GM12872 (cell line): ENCODE measurements around the gene CCNYL1.

Experiments used
- CTCF ChIP-seq: IDR thresholded peaks from 3 replicates; pipeline ENCODE4 v1.5.1; 2011; ENCODE audit warnings: low read depth, mild to moderate bottlenecking, low read length, moderate library complexity; ENCODE audit not compliant: insufficient read depth

The CCNYL1 gene

DNA sequence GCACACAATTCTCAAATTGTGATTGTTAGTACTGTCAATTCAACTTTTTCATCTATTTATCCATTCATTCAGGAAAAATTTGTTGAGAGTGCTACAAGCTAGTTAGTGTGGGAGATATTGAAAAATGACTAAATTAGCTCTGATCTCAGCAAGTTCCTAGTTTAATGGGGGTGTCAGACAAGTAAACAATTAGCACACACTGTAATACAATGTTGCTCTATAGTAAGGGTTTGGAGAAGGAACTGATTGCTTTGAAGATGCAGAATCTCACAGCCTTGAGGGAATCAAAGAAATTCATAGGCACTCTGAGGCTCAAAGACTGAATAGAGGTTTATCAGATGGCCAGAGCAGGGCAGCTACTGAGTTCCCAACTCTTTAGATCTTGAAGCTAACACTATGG, 6.8 kb upstream of the CCNYL1 start:
- no peak for TF ChIP-seq CTCF

DNA sequence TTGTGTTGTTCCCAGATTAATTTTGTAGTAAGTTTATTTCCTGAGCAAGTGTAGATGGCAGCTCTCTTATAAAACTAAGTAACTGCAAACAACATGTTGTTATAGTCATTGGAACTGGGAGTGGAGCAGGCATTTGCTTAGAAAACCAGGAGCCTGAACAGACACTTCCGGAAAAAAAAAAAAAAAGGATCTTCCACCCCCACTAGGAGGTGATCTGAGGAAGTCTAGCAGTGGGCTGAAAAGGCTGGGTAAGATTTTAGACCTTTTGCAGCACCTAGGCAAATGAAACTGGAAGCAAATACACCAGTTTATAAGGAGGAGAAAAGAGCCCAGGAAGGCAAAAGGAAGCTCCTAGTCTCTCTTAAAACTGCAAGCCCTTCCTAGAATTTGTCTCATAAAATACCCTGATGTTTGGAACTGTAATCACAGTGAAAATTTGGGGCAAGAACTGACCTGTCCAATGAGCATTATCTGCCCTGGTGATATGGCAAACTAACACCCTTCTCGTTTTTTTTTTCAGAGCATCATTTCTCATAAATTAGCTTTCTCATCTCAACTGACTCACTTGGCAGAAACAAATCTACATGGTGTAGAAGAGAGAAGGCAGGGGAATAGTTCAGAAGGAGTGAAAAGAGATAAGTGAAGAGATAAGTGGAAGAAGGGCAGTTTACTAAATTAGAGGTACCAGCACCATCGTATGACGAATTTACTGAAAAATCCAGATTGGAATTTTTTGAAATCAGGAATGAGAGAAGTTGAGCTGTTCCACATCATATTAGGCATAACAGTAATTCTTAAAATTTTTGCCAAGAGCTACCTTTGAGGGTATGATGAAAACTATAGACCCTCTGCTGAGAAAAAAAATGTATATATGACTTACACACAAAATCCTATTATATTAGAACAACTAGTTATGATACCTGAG, 4.2 kb upstream of the CCNYL1 start:
- TF ChIP-seq CTCF, result no peak

GRCh38 chr2:207711750-207712530, 500 bp downstream of the CCNYL1 start:
- TF ChIP-seq CTCF, result no peak

DNA sequence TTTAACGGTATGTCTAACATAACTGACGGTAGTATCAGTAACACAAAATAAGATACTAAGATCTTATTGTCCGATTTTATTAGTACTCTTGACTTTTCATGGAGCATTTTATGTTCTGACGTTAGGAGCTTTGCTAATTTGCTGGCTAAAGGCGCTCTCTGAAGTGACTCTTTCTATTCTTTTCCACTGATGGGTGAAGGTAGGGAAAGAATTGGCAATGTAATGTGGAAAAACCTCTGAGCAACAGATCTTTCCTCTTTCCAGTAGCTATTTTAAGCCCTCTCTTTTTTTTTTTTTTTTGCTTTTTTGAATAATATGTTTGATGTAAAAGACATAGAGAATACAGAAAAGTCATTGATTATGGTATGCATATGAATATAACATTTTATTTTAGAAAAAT, 4.6 kb downstream of the CCNYL1 start:
- no peak for TF ChIP-seq CTCF

- no peak for TF ChIP-seq CTCF
Observed at GRCh38 chr2:207718521-207718920, 7.1 kb downstream of the CCNYL1 start.

GRCh38 chr2:207719008-207719407, 7.6 kb downstream of the CCNYL1 start:
- no peak for TF ChIP-seq CTCF

GRCh38 chr2:207720517-207721187, 9.2 kb downstream of the CCNYL1 start:
- no peak for TF ChIP-seq CTCF
